ENCODE results near the gene MXRA7.

DNA sequence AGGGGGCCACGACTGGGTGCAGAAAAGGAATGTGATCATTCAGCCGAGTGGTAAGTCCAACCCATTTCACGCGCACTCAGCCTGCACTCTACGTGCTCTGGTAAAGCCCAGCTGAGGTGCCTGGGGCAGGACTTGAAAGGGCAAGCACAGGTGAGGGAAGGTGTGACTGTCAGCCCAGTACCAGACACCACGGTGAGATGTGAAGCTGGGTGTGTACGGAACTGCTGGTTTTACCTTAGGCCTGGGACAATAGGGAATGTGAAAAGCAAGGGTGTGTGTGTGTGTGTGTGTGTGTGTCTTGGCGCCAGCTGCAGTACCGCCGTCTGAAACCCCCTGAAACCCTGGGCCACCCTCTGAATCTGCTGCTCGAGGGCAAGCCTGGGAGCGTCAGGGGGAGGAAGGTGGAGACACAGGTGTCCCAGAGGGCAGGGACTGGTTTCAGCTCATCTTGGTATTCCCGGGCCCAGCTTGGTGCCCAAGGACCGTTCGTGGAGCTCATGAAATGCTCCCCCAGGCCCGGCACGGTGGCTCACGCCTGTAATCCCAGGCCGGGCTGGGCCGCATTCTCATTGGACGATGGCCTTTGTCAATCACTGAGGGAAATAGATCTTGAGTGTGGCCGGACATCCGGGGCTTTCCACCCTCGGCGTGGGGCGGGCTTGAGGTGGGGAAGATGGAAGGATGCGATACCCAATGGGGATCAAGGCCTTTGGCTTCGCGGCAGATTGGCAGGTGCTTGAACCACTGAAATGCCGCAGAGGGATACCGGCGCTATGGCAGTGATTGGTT is 39.4 kb downstream of the MXRA7 start:
- TF ChIP-seq CTCF (tag by site-specific recombination; IDR thresholded peaks at IDR 0.05) (peak; percentile 62), ZNF292 (tag by site-specific recombination; IDR thresholded peaks at IDR 0.05; ENCODE audit: borderline replicate concordance, low read depth) (no peak), ZNF776 (tag by site-specific recombination; IDR thresholded peaks at IDR 0.05; ENCODE audit: borderline replicate concordance) (no peak), TCF7L2 (IDR thresholded peaks at IDR 0.05; ENCODE audit: borderline replicate concordance, low read depth, low read length) (no peak), ZNF138 (tag by site-specific recombination; IDR thresholded peaks at IDR 0.05; ENCODE audit: borderline replicate concordance) (no peak), ZNF132 (tag by site-specific recombination; IDR thresholded peaks at IDR 0.05; ENCODE audit: borderline replicate concordance) (no peak), ZNF560 (tag by site-specific recombination; IDR thresholded peaks at IDR 0.05; ENCODE audit: borderline replicate concordance) (no peak)

Measured in HEK293 (cell line).